HG03571 (cell line): Measurements from ENCODE around the gene SC5D.

Experiments
- ATAC-seq: cut with Tn5 transposase; IDR thresholded peaks from one replicate; pipeline ENCODE4 v1.9.1; 2021; ENCODE audit not compliant: unreplicated experiment

Gene SC5D

DNA sequence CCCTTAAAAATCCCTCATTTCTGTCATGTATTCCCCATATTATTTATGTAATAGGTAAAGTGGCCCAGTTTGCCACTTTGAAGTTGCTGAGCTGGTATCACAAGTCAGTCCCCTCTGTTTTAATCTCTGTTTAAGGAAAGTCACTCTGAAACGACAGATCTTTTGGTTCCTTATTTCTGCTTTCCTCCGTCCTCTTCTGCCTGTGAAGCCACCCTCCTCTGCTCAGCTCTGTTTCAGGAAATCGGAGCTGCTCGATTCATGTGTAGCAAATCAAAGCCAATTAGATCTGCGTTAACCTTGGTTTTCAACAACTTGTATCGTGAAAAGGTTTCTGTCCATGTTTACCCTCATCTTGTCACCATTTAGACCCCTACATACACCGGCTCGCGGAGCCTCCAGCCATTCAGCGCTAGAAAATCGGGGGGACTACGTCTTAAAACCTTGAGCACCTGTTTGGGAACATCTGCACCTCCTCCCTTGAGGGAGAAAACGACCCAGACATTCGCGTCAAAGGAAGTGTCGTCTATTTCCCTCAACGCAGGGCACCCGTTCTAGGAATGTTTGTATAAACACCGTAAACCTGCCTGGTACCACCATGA is 576 bp upstream of the SC5D start:
- ATAC-seq = peak; percentile 26

DNA sequence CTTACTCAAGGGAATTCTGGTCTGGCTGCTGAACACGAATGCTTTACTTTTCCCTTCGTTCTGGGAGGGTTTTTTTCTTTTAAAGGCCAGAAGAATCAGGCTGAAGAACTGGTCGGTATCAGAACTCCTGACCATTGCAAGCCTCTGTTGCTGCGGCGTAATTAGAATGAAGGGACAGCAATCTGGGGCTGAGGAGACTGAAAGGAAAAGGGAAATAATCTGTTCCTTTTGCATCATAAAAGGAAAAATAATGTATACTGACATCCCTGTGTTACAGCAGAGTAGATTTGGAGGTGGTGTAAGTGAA is 670 bp downstream of the SC5D start:
- no peak for ATAC-seq

DNA sequence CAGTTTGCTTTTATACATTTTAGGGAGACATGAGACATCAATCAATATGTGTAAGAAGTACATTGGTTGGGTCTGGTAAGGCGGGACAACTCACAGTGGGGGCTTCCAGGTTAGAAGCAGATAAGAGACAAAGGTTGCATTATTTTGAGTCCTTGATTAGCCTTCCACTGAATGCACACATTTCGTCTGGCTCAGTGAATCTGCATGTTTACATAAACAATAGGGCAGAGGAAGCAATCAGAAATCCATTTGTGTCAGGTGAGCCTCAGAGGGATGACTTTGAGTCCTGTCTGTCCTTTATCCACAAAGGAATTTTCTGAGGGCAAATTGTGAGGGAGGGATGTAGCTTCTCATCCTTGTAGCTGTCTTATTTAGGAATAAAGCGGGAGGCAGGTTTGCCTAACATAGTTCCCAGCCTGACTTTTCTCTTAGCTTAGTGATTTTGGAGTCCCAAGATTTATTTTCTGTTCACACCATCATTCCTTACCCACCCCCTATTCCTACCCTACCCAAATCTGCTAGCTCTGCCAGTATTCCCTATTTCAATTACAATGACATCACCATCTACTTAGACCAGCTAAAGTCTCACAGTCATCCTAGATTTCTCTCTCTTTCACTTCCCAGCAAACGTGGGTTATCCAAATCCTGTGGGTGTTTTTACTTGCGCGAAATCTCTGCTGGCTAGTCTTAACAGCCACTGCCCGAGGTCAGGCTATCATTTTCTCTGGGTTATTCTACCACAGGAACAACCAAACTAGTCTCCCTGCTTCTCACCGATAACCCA is 2.9 kb downstream of the SC5D start:
- ATAC-seq = no peak

DNA sequence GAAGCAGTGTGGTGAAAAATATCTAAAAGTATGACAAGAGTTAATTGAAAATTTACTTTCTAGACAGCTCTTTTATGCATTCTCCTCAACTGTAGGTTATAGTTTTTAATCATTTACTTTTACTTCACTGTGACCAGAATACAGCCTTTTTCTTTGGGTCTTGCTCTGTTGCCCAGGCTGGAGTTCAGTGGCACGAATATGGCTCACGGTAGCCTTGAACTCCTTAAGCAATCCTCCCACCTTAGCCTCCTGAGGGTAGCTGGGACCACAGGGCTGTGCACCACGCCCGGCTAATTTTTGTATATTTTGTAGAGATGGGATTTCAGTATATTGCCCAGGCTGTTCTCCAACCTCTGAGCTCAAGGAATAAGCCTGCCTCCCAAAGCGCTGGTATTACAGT is 5.3 kb downstream of the SC5D start:
- ATAC-seq = no peak

DNA sequence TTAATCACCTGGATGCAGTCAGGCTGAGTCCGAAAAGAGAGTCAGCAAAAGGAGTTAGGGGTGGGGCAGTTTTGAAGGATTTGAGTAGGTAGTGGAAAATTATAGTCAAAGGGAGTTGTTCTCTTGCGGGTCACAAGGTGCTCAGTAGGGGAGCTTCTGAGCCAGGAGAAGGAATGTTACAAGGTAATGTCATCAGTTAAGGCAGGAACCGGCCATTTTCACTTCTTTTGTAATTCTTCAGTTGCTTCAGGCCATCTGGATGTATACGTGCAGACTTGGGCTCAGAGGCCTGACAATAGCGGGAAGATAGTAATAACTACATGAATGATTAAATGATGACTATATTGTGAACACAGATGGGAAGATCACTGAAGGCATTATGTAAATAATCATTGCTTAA is 6.2 kb downstream of the SC5D start:
- no peak for ATAC-seq

DNA sequence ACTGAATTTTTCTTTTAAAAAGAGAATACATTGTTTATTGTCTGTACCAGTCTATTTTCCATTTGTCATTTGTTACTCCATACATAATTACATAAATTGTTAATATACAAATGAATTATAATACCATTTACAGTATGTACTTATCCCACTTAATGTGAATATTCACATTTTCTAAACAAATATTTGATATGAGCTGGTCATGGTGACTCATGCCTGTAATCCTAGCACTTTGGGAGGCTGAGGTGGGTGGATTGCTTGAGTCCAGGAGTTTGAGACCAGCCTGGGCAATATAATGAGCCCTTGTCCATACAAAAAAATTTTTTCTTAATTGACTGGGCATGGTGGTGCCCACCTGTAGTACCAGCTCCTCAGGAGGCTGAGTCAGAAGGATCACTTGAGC is 6.8 kb downstream of the SC5D start:
- ATAC-seq = no peak

DNA sequence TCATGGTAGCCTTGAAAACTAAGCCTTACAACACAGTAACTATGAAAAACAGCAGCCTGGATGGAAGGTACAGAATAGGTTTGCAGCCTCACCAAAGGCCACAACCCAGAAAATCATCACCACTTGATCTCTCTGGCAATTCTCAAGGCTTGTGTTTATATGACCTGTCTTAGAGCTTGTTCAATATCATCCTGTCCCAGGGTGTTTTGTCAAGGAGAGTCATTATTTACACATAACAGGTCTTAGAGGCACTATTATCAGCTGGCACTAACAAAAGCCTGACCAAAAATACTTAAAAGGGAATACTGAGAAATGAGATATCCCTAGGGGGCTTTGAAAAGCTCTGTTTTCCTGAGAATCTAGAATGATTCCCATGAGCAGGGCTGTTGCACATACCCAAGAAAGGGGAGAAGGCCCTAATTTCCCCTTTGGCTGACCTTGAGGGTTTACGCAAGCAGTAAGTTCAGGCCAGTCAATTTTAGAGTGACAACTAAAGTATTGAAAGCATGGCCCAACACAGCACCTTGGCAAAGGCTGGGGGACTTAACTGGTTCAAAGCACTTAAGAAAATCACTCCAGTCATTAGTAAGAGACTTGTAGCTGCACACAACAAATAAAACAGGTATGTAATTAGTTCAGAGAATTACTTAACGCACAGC is 7.9 kb downstream of the SC5D start:
- ATAC-seq = no peak

DNA sequence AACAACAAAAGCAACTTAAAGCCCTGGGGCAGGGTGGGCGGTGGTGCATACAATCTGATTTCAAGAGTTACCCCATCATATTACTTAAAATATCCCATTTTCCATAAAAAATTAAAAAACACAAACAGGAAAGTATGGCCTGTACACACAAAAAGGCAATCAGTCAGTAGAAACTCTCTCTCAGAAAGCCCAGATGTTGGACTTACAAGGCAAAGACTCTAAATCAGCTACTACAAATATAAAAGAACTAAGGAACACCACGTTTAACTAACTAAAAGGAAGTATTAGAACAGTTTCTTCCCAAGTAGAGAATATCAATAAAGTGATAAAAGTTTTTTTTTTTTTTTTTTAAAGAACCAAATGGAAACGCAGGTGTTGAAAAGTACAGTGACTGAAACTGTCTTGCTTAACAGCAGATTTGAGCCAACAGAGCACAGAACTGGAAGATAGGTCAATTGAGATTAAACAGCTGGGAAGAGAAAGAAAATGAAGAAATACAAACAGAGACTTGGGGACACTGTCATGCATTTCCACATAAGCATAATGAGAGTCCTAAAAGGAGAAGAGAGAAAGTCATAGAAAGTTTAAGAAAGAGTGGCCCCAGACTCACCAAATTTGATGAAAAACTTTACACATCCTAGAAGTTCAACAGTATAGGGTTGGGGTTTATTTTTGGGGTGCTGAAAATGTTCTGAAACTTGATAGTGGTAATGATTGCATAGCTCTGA is 8.6 kb downstream of the SC5D start:
- ATAC-seq = no peak

DNA sequence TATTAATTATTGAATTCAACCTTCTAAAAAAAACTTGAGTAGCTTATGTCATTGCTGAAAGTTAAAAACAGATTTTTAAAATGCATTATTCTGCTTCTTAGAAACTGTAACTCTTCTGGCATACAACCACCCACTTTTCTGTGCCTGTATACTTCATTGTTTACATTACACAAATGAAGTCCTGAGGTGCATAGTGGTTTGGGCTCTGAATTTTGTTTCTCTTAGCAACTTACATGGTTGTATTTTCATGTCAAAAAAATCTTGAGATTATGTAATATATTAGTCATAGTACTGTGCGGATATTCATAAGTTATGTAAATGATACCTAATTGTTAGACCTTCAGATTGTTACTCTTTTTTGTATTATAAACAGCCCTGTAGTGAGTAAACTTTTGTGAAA is 12.2 kb downstream of the SC5D start:
- no peak for ATAC-seq

DNA sequence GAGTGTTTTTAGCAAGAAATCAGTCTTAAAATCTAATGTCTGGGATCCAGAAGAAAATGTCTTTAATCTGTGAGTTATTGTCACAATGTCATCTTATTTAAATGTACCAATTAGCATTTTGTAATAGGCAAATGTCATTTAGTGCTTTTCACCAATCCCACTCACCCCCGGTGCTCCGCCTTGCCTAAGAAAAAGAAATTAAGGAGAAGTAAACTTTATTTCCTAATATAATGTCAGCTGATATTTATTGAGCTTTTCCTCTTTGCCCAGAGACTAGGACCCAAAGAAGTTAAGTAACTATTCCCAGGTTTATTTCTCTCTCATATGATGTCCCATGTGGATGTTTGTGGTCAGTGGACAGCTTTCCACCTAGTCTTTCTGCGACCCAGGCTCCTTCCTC is 16.2 kb downstream of the SC5D start:
- no peak for ATAC-seq

DNA sequence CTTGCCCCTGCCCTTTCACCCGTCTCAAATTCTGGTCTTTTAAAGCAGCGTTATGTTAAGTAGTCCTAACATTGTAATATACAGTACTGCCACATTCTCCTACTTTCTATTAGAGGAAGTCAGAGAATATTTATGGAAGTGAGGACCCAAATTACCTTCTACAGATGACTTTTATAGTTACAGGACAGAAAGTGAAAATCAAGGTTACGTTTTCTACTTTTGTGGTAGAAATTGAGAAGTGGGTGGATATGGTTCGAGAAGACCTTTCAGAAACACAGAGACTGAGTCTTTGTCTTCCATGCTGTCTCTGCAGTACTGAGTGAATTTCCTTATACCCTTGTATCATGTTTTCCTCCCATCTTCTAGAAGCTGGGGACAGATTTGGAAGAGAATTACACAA is 17.1 kb downstream of the SC5D start:
- peak; percentile 73 for ATAC-seq

DNA sequence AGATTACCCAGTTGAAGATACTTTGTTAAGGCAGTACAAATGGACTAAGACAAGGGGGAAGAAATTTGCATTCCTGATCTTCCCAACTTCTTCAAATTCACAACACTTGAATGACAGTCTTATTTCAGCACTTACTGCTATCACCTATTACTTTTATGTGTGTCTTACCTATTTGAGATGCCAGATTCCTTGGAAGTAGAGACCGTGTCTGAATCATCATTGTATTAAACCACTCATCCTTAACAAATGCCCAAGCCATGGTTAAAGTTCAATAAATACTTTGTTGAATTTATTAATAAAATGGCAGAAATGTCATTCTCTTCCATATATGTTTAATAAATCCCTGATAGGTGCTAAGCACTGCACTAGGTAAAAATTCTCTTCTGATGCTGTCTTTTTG is 18.3 kb downstream of the SC5D start:
- ATAC-seq = no peak

DNA sequence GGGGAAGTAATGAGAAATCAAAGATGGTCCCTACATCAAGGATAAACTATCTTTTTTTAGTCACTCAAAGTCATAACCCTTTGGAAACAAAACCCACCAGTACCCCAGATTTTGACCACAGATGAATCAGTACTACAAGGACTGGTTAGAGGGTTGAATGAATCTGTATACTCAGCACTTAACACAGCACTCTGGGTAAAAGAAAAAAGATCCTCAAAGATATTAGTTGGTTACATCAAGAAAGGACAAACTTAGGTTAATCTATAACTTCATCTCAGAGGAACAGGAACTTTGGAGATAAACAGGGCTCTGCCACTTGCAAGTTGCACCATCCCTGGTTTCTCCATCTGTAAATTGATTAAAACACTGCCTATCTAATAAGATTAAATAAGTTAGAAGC is 18.8 kb downstream of the SC5D start:
- ATAC-seq = no peak

DNA sequence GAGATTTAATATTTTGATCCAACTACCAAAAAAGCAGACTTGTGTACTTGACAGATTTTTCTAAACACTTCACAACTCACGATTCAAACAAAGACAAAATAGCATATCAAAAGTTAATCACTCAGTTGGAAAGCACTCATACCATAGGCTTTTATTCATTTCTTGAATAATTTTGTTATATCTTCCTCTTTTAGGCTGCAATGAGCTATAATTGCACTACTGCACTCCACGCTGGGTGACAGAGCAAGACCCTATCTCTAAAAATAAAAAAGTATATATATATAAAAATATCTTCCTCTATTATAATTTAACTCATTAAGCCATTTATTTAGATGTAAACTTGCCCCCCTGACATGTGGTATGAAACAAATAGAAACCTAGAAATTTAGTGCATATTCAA is 19.9 kb downstream of the SC5D start:
- ATAC-seq = no peak

DNA sequence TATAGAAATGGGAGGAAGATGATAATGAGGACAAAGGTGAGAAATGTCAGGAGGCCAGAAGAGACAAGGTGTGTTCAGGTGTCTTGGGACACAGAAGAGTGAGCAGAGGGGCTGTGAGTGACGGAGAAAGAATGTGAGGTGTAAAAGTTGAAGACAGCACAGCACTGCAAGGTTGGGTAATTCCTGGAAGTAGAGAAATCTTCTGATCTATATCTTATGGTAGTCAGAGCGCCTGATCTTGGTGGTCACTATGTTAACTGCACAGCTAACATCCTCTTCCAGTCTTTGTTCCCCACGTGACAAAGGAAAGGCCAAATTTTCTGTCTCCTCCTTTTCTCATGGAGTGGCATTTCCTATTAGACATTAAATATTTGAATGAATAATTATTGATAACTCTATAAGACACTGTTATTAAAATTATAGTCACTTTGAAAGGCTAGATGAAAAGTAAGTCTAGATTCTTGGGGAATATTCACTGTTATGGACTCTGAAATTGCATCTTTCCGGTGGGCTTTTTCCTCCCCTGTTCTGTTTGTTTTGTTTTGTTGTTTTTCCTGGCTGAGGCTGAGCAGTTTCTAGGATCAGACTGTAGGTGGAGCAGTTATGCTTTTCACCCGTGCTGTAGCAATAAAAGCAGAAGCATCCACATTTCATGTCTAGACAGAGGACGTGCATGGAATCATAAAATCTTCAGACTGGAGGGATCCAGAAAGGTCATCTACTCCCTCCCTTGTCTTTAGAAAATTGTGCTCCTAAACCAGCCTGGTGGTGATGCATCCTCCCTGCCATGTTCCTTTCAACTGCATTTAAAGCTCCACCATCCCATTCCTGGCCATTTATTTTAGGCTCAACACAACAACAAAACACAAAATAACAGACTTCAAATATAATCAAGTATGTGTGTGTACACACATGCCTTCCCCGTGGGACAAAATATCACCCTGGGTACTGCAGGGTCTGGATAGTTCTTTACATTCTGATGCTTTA is 26.6 kb downstream of the SC5D start:
- peak; percentile 64 for ATAC-seq

DNA sequence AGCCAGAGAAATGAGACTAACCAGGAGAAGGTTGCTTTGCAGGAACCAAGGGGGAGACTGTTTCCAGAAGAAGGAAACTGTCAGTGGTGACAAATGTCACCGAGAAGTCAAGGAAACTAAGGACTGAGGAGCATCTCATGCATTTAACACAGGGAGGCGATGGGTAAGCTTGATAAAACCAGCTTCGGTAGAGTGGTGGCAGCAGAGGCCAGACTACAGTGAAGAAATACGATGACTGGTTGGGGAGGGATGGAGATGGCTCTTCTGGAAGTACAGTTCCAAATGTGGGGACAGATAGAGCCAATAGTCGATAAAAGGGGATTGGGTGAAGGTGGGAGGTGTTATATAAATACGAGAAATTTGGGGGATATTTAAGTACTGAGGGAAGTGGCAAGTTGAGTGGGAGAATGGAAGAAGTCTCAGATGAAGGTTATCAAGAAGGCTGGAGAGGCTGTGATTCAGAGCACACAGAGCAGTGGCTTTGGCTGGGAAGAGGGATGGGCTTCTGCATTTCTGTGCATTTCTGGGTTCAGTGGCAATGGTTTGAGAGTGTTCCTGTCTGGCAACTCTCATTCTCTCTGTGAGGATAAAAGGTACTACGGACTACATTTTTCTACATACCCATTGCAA is 29.2 kb downstream of the SC5D start:
- peak; percentile 58 for ATAC-seq

DNA sequence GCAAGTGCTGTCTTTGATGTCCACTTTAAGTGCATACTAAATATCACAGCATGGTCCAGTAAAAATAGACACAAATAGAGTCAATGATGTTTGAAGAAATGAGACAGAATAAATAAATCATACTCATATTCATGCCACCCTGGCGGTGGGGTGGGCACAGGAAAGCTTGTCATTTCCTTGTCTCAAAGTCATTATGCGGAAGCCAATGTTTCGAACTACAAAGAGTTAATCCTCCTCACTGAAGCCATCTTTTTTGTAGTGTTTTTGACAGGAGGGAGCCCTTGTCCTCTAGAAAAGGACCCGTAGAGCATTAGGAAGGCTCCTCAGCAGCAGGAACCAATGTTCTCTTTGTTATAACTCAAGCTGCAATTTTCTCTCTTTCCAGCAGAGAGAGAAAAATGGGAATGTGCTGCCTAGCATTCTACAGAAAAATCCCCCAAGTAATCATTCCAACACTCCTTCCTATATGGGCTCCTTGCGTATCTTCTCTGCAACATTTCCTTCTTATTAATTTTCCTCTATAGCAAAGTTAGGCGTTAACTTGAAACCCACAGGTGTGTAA is 30.6 kb downstream of the SC5D start:
- ATAC-seq = no peak

DNA sequence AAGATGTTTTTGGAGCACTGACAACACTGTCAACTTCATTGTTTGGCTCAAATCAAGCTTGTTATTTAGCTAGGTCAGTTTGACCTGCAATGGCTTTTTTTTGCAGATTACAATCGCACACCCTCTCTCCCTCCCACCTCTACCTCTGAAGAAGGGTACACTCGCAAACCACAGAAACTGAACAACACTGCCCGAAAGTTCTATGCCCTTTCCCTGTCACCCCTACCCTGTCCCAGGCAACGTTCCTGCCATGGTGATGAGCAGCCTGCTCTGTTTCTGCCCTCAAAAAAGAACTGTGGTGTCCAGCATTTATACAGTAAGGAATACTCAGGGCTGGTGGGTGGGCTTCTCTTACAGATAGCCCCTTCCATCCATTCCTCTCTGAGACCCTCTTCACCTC is 33.7 kb downstream of the SC5D start:
- no peak for ATAC-seq

DNA sequence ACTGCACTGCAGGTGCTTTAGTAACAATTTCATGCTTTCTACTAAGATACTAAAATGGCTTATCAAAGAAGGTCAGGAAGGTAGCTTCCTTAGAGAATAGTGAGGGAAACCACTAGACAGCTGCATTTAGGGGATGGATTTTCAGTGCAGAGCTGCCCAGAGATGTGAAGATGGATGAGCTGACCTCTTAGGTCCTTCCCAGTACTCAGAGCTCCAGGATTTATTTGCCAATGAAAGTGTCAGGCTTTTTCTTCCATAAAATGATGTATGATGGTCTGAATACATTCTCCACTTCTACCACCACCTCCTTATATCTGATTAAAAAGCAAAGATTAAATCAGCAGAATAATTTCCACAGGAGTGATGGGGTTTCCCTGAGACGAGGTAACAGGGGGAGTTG is 35.0 kb downstream of the SC5D start:
- no peak for ATAC-seq
